Fibroblast of pulmonary artery (primary cell): ENCODE data around the gene QKI.

Experiments used
- DNase-seq: peaks from one replicate; pipeline ENCODE4 v3.0.0-alpha.2; 2010; ENCODE audit warnings: low read depth
- H3K4me3 ChIP-seq: replicated peaks from 2 replicates; pipeline ENCODE4 v1.5.1; 2011; ENCODE audit warnings: low read depth, mild to moderate bottlenecking, control low read depth, low read length, moderate library complexity
- TF ChIP-seq, protein P1 (sequence below): IDR thresholded peaks from 2 replicates; pipeline ENCODE4 v1.5.1; 2011; ENCODE audit warnings: mild to moderate bottlenecking, control low read depth, low read length, inconsistent platforms; ENCODE audit errors: missing control alignments

QKI gene

DNA sequence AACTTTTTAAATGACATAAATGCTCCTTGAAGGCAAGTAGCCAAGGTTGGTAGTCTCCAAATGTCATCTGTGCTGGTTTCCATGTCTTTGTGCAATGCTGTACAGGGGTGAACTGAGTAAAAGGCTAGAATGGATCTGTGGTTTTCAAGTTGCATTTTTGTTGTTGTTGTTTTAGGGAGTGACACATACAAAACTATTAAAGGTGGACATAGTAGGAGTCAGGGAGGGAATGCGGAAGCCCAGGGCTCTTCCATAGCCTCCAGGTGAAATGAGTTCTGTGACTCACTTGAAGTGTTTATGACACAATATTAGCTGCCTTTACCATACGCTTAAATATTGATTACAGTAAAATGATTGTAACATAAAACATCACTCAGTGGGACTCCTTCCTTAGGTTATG, 22.5 kb upstream of the QKI start:
- DNase-seq, result no peak
- TF ChIP-seq, protein P1, sequence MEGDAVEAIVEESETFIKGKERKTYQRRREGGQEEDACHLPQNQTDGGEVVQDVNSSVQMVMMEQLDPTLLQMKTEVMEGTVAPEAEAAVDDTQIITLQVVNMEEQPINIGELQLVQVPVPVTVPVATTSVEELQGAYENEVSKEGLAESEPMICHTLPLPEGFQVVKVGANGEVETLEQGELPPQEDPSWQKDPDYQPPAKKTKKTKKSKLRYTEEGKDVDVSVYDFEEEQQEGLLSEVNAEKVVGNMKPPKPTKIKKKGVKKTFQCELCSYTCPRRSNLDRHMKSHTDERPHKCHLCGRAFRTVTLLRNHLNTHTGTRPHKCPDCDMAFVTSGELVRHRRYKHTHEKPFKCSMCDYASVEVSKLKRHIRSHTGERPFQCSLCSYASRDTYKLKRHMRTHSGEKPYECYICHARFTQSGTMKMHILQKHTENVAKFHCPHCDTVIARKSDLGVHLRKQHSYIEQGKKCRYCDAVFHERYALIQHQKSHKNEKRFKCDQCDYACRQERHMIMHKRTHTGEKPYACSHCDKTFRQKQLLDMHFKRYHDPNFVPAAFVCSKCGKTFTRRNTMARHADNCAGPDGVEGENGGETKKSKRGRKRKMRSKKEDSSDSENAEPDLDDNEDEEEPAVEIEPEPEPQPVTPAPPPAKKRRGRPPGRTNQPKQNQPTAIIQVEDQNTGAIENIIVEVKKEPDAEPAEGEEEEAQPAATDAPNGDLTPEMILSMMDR, result no peak
- no peak overlapping the region for H3K4me3 ChIP-seq

DNA sequence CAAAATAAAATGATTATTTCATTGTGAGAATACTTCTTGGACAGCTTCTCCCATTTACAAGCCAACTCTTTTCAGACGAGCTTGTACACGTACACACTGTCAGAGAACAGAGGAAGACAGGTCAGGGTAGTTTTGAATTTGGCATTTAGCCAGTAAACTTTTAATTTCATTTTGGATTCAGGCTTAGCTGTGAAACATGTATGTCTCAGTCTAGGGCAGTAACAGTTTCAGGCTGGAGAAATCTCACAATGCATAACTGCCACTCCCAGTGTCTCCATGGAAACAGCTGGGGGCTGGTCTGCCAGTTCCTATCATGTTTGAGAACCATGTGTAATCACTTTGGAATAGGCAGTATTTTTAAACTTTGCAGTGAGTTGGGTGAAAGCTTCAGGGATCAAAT, 22.0 kb upstream of the QKI start:
- H3K4me3 ChIP-seq, result no peak overlapping the region
- peak; percentile 69 for DNase-seq
- TF ChIP-seq, protein P1, result no peak

DNA sequence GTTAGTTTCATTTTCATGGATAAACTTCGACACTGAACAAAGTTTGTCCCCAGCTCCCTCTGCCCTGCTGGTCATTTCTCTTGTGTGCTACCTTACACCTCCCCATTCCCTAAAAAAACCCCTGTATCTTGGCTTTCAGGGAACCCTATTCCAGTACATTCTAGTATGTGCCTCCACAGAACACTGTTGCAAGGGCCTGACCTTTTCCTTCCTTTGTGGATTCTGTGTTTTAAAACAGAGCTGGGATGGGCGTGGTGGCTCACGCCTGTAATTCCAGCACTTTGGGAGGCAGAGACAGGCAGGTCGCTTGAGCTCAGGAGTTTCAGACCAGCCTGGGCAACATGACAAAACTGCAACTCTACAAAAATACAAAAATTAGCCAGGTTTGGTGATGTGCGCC, 20.6 kb upstream of the QKI start:
- TF ChIP-seq, protein P1, result no peak
- no peak for DNase-seq

DNA sequence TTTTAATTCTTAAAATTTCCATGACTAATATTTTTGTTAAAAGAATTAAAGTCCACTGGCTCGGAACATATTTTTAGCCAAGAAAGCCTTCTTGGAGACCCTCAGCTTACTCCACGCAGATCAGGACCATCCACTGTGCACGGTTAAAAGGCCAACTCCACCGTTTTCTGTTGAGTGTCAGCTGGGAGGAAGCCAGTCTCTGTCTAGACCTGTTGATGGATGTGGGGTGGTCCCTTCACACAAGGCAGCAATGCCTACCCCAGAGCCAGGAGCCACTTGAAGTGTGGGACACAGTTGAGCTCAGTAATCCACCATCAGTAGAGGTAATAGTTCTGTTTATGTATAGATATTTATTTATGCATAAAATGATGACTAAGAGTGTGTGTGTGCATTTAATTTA, 19.9 kb upstream of the QKI start:
- no peak for DNase-seq
- TF ChIP-seq, protein P1, result no peak
- no peak overlapping the region for H3K4me3 ChIP-seq

More for the DNA sequence above, 20.6 kb upstream of the QKI start:
- no peak overlapping the region for H3K4me3 ChIP-seq

DNA sequence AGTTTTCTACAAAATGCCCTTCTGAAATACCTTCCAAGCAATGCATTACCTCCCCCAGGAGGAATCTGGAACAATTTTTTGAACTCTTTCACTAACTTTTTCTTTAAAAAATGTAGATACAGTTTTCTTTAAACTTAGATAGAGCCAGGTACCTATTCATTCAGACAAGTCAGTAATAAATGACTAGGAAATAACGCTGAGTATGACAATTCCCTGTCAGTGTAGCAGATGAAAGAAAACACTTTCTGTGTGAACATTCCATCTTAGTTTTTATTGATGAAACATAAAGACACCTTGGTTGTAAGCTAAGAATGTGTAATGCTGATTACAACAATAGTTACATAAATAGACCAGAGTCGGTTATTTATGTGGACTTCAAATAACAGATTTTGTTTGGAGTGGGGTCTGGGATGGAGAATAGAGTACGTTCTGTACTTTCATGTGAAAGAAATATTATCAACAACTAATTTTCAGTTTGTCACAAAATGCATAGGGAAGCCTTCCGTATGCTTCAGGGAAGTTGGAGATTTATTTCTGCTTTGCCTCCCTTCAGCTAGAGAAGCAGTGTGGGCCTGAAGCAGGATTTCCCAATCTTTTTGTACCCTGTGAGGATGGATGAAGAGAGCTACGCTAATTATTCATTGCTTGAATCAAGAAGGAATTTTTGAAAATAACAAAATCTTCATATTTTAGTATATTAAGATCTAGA, 19.2 kb upstream of the QKI start:
- DNase-seq, result no peak
- H3K4me3 ChIP-seq, result no peak overlapping the region
- TF ChIP-seq, protein P1, result no peak

DNA sequence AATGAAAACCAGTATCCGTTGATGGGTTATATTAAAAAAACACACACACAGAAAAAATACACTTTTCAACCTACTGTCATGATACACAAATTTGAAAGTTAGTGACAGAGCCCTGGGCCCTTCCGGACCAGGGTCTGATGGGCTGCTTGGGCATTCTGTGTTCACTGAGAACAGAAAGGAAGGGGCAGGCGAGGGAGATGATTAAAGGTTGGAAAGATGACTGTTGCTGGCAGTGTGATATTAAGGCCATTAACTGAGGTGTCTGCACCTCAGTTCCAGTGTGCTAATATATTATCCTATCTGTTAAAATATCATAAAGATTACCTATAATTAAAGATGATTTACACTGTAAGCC, 18.7 kb upstream of the QKI start:
- H3K4me3 ChIP-seq, result no peak overlapping the region
- DNase-seq, result no peak
- TF ChIP-seq, protein P1, result no peak

DNA sequence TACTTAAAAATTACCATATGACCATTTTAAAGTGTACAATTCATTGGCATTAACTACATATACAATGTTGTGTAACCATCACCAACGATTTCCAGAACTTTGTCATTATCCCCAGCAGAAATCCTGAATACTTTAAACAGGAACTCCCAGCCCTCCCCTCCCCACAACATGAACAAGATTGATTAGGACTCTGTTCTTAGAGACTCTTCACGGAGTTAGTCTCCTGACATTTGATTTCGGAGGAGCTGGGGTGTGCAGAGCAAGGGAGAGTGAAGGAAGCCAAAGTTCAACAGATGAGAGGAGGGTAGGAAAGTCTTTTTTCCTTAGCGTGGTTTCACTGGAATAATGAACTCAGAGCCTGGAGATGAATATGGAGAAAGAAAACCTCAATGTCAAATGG, 17.2 kb upstream of the QKI start:
- DNase-seq, result no peak
- TF ChIP-seq, protein P1, result no peak
- no peak overlapping the region for H3K4me3 ChIP-seq
